ENCODE measurements around the gene CAMKV.

Gene CAMKV

DNA sequence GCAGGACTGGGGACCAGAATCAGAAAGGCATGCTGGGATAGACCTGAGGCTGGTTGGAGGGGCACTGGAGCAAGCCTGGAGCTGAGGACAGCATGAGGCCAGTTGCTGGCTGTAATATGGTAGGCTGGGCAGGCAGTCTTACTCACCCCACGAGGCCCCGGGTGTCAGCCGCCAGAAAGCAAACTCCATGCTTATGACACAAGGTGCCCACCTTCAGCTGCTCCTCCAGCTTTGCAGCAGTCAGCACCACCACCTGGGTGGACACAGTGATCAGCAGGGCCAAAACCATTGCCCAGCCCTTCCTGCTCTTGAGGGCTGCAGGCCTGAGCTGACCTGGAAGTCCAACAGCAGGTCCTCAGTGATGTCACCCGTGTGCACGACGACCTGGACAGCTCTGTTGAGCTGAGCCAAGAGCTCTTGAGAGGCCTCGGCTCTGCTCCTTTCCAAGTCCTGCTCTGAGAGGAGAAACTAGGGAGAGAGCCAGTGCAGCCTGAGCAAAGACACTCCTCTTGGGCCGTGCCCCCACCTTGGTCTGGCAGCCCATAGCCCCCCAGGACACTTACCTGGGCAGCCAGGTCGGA, 56.7 kb downstream of the CAMKV start:
- H3K4me3 ChIP-seq (ENCODE audit: low read depth, low read length, poor library complexity, severe bottlenecking): no peak overlapping the region
- TF ChIP-seq EZH2 (IDR thresholded peaks at IDR 0.05; ENCODE audit: borderline replicate concordance, low read length): no peak
- TF ChIP-seq, protein P1, sequence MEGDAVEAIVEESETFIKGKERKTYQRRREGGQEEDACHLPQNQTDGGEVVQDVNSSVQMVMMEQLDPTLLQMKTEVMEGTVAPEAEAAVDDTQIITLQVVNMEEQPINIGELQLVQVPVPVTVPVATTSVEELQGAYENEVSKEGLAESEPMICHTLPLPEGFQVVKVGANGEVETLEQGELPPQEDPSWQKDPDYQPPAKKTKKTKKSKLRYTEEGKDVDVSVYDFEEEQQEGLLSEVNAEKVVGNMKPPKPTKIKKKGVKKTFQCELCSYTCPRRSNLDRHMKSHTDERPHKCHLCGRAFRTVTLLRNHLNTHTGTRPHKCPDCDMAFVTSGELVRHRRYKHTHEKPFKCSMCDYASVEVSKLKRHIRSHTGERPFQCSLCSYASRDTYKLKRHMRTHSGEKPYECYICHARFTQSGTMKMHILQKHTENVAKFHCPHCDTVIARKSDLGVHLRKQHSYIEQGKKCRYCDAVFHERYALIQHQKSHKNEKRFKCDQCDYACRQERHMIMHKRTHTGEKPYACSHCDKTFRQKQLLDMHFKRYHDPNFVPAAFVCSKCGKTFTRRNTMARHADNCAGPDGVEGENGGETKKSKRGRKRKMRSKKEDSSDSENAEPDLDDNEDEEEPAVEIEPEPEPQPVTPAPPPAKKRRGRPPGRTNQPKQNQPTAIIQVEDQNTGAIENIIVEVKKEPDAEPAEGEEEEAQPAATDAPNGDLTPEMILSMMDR (IDR thresholded peaks at IDR 0.05; ENCODE audit: low read length): no peak
- H3K27me3 ChIP-seq (ENCODE audit: insufficient read depth, low read length): no peaks in the 10 kb centered on the region
- H3K79me2 ChIP-seq (ENCODE audit: insufficient read depth, low read length): no peaks in the 10 kb centered on the region
- no peaks in the 10 kb centered on the region for H4K20me1 ChIP-seq (ENCODE audit: insufficient read depth, low read length)
- H3K36me3 ChIP-seq (ENCODE audit: insufficient read depth, low read length): no peaks in the 10 kb centered on the region
- no peak overlapping the region; the same call in 1 of the 2 replicates for H3K4me2 ChIP-seq (ENCODE audit: low read length)
- no peak overlapping the region for H2AFZ ChIP-seq (ENCODE audit: low read length)
- H3K4me1 ChIP-seq (ENCODE audit: insufficient read depth, low read length, severe bottlenecking): peaks cover 6% of the 10 kb centered on the region
- H3K9me3 ChIP-seq (ENCODE audit: low read length): no peaks in the 10 kb centered on the region
- H3K9me2 ChIP-seq (ENCODE audit: low read depth, low read length): no peaks in the 10 kb centered on the region
- H3F3A ChIP-seq (ENCODE audit: insufficient read depth, low read length): no peaks in the 10 kb centered on the region
- no peak overlapping the region for H3K27ac ChIP-seq (ENCODE audit: low read depth, low read length, poor library complexity, severe bottlenecking)
- no peak overlapping the region for H3K9ac ChIP-seq (ENCODE audit: low read length)

Data from OCI-LY1 (cell line).